GM21529 (cell line): Measurements from ENCODE around the gene NFKB1.

ENCODE experiments used
- ATAC-seq: cut with Tn5 transposase; IDR thresholded peaks from one replicate; pipeline ENCODE4 v1.9.1; 2021; ENCODE audit not compliant: unreplicated experiment

Gene NFKB1

DNA sequence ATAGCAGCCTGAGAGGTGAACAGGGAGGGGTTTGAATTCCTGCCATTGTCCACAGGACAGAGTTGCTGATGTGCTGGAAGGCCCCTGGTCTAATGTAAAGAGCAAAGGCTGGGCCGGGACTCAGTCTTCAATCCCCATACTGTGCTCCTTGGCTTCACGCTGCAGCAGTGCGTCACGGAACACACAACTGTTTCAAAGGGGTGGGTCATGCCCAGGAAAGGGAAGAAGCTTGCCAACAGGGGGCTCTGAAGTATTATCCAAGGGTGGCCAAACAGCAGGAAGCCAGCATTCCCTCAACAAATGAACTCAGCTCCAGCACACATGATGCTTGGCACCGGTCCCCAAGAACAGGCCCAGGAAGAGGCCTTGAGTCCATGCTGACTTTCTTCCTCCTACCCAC is 122.5 kb downstream of the NFKB1 start:
- ATAC-seq, result no peak

DNA sequence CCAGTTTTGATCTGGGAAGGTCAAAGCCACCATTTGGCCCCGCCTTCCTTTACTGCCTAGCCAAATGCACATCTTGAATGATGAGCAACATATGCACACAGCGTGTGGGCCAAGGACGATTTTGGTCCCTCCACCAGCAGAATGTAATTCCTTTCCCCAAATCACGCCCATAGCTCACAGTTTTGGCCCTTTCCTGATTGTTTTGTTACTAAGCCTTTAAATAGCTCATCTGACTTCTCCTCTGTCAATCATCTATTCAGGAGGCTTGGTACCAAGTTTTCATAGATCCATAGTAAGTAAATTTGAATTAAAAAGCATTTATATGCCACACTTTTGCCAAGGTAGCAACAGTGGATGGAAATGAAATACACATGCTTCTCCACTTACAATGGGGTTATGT is 123.3 kb downstream of the NFKB1 start:
- ATAC-seq, result no peak

DNA sequence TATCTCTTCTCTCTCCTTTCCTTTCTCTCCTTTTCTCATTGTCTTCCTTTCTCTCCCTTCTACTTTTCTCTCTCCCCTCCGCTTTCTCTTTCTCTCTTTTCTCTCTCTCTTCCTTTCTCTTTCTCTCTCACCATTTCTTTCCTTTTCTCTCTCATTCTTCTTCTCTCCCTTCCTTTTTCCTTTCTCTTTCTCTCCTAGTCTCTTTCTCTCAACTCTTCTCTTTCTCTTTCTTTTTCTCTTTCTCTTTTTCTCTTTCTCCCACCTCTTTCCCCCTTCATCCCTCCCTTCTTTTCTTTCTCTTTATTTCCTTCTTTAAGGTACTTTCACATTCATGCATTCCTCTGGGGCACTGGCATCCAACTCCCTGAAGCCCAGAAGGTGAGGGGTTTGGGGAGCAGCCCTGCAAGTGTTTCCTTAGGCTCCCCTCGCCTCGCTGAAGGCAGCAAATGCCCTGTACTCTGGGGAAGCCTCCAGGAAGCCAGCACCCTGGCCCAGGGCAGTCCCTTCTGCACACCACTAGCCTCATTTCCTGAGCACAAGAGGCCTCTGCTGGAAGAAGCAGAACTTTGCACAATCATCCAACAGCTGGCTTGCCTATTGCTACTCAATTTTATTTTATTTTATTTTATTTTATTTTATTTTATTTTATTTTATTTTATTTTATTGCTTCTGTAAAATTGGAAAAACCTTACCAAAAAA is 124.2 kb downstream of the NFKB1 start:
- peak; percentile 92 for ATAC-seq

DNA sequence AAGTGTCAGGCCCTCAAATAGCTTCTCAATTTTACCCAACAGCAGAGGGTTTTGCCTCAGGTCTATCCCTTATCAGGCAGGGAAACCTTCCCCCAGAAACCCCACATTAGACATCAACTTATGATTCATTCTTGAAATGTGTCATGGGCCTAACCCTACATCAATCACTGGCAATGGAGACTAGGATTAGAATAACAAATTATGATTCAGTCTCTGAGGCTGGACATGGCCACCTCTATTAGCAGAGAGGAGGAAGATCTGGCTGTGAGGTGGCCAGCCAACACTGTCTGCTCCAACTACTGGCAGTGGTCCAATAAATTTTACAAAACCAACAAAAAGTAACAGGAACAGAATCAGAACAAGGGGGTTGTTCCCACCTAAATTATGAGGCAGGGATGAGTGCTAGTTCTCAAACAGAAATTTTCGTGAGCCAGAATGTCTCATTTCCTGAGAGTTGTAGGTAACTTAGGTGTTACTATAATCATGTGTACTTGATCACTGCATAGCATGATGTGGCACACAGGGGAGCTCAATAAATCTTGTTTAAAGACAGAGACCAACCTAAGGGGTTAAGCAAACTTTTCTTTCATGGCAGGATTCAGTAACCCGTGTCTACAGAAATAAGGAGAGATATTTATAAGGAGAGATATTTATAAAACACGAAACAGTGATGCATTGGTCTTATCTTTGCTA is 126.8 kb downstream of the NFKB1 start:
- peak; percentile 52 for ATAC-seq

DNA sequence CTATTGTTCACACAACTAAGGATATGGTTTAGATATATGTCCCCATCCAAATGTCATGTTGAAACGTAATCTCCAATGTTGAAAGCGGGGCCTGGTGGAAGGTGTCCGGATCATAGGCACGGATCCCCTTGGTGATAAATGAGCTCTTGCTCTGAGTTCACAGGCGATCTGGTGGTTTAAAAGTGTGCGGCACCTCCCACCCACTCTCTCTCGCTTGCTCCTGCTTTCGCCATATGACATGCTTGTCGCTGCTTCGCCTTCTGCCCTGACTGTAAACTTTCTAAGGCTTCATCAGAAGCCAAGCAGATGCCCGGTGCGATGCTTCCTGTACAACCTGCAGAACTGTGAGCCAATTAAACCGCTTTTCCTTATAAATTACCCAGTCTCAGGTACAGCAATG is 128.5 kb downstream of the NFKB1 start:
- no peak for ATAC-seq

DNA sequence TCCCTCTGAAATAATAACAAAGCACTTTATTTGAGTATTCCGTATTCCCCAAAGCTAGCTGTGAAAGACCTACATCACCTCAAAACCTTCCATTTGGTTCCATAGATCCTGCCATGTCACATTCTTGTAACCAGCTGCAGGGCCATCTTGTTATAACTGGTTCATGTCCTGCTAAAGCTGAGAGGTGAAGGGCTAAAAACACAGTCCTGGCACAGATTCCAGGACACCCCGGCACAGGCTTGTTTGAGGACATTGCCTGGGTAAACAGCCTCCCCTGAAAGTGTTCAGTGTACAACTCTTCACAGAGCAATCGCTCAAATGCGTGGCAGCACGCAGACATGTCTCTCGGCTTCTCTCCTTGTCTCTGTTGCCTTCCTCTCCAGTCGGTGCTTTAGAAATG is 130.5 kb downstream of the NFKB1 start:
- no peak for ATAC-seq

DNA sequence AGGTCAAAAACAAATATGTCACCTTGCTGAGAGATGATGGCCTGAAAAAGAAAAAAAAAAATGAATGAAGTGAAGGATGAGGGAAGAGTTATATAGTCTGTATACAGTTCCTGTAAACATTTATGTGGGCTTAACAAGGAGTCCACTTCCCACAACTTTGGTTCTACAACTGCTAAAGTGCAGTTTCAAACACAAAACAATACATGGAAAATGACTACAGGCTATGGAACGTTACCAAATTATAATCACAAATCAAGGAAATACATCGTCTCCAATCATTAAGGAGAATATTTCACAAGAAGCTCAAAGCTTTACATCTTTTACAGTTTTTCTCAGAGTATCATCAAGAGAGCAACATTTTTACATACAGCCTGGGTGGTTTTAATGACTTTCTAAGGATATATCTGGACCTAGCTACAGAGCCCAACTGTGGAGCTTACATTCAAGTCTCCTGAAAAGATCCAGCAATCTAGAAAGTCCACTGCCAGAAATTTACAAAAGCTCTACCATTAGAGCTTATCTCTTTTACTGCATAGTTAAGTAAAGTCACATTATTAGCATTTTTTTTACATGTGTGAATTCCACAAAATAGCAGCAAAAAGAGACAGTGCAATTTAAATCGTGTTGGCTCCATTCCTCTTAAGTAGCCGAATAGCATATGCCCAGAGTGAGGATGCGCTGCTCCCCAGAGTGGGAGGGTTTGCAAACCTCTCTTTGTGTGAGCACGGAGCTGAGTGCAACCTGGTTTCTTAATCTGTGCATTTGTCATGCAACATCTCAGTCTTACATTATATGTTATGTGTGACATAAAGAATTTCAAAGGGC is 131.3 kb downstream of the NFKB1 start:
- ATAC-seq, result no peak

DNA sequence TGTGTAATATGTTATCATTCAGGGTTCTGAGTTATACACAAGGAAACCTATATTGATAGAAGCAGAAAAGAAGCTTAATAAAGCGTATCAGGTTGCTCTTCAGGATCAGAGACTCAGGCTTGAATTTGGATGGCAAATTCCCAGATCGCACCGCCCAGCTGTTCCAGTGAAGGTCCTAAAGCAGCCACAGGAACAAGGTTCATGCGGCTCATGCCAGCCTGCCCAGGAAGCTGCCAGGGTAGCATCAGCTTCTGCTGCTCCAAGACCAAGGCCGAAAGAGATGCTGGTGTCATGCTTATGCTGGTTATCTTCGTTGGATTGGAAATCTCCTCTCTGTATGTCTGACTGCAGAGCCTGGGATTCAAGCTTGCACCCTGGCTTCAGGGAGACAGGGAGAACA is 131.9 kb downstream of the NFKB1 start:
- ATAC-seq, result no peak

DNA sequence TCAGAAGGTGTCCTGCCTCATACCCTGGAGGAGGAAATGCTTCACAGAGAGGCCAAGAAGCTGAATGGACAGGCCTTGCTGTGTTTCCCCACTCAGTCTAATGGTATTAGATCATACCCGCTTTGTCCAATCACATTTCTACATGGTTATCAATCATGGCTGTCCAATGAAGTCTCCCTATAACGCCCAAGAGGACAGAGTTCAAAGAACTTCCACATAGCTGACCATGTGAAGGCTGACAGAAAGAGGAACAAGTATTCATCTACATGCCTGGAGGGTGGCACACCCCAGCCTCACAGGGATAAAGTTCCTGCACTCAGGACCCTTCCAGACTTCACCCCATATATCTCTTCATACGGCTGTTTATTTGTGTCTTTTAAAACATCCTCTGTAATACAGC is 136.2 kb downstream of the NFKB1 start:
- ATAC-seq, result no peak

DNA sequence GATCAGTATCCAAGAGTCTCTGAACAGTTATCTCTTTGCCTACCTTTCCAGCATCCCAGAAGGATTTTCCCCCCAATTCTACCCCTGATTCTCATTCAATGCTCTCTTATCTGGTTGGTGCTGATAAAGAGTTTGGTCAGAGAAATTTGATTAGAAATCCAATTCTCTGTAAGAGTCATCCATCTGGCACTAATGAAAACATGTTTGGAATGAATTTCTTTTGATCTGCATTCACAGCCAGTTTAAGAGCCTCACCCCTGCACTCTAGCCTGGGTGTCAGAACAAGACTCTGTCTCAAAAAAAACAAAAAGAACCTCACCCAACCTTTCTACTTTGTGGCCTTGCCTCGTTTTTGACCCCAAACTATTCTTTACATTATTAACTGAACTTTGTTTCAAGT is 137.5 kb downstream of the NFKB1 start:
- ATAC-seq, result no peak

DNA sequence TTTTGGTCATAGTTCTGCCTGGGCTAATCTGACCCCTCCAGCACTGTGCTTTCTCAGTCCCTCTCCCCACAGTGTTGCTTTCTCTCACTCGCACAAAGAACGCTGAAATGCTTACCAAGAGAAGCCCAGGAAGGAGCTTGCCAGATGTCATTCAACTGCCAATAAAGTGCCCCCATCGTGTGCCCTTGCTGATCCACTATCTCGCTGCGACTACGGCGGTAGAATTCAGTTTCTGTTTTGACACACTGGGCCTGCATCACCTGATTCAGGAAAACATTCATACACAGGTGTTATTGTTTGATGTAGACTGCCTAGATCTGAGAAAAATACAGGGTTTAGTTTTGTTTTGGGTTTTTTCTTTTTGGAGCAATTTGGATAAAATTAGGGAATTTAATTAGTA is 138.4 kb downstream of the NFKB1 start:
- ATAC-seq, result no peak

DNA sequence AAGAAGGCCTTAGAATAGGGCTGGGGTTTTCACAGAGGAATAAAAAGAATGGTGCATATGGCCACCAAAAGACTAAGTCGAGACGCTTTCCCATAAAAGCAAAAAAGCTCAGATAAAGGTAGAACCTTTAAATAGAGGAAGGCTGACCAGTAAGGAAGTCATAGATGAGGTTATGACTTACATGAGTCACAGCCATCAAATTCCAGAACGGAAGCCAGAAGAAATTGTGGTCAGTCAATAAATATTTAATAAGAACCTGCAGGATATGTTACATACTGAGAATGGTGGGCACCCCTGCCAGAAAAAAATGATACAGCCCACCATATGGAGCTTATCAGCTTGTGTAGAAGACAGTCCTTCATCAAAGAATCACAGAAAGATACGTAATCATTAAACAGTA is 139.5 kb downstream of the NFKB1 start:
- ATAC-seq, result no peak

DNA sequence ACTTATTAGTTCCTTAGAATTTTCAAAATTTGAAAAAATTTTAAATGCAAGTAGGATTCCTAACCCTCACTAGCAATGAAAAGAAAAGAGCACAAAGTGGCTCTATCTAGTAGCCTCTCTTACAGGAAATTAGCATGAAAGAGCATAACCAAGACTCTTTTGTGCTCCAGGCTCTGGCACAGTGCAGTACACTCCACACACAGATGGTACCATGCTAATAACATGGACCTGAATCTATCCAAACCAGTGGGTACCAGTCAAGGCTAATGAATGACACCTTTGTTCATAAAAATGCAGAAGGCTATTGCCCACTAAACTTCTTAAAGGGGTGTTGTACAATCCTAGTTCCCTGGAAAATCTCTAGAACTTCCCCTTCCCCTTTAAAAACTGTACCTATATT is 140.6 kb downstream of the NFKB1 start:
- no peak for ATAC-seq

DNA sequence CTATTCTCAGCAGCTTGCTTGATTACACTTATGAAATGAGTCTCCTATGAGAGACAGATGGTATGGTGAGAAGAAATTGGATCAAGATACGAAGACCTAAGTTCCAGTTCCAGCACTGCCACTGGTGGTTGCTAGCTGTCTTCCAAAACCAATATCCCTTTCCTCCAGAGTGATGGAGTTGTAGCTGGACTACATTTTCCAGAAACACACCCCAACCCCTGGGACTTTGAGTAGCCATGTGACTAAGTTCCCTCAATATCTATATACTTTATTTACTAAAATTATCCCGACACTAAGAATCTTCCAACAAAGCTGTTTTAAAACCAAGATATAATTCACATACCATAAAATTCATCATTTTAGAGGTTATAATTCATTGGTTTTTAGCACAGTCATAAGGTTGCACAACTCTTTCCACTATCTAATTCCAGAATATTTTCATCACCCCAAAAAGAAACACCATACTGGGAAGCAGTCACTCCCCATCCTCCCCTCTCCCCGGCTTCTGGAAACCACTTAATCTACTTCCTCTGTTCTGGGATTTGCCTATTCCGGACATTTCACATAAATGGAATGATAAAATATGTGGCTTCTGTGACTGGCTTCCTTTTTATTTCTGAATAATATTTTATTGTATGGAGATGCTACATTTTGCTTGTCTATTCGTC is 141.6 kb downstream of the NFKB1 start:
- no peak for ATAC-seq

DNA sequence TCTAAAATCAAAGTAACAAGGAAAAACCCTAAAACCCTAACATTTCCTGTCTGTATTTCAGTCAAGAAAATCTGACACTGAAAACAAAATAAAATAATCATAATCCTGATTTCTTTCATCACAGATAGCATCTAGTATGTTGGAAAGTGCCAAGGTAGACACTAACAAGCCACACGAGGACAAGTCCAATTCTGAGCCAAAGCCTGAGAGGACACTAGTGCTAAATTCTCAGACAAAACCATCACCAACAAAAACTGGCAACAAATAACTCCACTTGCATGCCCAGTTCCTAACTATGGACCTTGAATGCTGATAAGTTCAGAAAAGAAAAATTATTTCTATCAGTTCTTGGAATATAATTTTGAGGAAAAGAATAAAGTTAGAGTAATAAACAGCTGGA is 146.0 kb downstream of the NFKB1 start:
- no peak for ATAC-seq

DNA sequence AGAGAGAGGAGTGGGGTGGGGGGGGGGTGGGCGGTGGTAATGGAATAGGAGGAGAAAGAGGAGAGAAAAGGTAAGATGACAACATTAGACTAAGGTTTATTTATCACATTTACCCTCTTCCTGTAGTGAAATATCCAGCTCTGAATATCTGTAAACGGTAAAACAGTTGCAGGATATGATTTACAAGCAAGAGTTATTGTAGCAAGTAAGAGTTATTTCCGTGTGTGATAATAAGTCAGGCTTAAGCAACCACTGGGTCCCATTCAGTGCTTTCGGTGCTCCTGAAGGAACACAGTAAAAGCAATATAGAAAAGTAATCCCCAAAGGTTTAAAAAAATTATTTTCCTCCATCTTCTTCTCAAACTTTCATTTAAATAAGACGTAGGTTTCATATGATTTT is 156.0 kb downstream of the NFKB1 start:
- ATAC-seq, result no peak

DNA sequence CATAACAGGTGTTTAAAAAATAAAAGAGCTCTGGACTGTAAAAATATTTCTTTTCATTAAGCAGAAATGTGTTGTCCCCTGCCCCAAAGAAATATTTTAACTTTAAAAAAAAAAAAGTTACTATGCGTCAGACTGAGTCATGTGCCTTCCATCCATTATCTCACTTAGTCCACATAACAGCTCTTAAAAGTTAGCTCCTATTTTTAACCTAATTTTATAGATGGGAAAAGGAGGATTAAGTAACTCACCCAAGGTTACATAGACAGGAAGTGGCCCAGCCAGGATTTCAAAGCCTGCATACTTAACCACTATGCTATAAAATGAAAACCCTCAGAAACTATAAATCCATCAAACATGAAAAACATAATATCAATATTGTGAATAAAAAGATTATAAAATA is 161.9 kb downstream of the NFKB1 start:
- no peak for ATAC-seq

DNA sequence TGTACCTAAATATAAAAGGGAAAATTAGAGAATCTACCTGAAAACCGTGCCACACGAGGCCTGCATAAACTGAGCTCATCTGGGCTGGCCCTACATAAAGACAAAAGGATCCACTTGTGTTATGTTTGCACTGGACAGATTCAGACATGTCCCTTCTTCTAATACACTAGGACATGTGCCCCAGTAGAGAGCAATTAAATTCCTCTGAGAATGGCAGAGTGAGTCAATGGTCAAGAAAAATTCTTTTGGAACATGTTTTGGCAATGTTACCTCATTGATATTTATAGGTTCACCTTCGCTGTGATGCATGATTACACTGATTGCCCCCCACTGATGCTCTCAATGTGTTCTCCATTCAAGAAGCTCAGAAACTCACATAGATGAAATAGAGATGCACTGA is 164.4 kb downstream of the NFKB1 start:
- no peak for ATAC-seq
